Stimulated activated CD4-positive, alpha-beta T cell treated with anti-CD3 and anti-CD28 coated beads, Interleukin-4, amount 100 ng/mL, for 48 hours (primary cell): ENCODE results near the gene MRPL12.

ENCODE experiments used
- DNase-seq, 2 donors: peaks; one replicate each; pipeline ENCODE4 v3.0.0-alpha.2; 2020; ENCODE audit warnings: low read depth in 2 of 2

Gene MRPL12

DNA sequence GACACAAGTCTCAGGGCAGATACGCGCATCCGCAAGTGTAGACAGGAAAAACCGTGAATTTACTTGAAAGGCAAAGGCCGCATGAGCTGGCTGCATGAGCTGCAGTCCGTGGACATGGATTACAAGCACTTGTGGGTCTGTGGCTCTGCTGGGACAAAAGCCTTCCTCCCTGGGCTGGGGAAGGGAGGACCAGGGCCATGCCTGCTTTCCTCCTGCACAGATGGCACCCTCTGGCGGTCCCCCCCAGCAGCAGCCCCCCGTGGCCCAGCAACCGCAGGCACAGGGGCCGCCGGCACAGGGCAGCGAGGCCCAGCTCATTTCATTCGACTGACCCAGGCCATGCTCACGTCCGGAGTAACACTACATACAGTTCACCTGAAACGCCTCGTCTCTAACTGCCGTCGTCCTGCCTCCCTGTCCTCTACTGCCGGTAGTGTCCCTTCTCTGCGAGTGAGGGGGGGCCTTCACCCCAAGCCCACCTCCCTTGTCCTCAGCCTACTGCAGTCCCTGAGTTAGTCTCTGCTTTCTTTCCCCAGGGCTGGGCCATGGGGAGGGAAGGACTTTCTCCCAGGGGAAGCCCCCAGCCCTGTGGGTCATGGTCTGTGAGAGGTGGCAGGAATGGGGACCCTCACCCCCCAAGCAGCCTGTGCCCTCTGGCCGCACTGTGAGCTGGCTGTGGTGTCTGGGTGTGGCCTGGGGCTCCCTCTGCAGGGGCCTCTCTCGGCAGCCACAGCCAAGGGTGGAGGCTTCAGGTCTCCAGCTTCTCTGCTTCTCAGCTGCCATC, 1.7 kb upstream of the MRPL12 start:
- no peak for DNase-seq

DNA sequence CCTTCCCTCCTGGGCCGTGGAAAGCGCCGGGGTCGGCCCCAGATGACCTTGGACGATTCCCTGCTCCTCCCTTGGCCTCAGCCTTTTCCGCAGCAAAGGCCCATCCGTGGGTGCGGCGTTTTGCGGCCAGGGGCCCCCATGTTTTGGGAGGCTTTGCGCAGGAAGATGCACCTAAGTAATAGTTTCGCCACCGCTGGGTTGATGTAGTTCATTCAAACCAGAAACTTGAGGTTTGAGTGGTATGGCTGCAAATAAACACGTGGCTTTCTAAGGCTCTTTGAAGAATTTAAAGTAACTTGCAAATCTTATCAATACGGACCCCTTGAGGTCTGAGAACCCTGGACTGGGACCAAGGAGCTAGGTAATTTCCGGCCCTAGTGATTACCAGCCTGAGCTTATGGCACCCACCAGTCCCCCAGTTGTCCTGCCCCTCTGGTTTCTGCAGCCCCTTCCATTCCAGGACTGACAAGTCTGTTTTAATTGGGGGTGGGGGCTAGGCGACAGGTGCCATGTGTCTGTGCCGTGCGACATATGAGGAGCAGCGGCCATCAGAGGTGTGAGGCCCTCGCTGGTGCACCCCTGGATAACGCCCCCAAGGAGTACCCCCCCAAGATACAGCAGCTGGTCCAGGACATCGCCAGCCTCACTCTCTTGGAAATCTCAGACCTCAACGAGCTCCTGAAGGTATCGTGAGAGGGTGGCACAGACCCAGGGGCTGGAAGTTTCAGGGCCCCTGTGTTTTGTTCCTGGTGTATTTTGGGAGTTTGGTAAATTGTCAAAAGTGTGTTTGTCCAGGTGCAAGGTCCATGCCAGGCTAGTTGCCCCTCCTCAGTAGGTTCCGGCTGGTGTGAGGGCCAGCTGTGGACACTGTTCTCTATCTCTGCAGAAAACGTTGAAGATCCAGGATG, 834 bp downstream of the MRPL12 start:
- DNase-seq: no peak

DNA sequence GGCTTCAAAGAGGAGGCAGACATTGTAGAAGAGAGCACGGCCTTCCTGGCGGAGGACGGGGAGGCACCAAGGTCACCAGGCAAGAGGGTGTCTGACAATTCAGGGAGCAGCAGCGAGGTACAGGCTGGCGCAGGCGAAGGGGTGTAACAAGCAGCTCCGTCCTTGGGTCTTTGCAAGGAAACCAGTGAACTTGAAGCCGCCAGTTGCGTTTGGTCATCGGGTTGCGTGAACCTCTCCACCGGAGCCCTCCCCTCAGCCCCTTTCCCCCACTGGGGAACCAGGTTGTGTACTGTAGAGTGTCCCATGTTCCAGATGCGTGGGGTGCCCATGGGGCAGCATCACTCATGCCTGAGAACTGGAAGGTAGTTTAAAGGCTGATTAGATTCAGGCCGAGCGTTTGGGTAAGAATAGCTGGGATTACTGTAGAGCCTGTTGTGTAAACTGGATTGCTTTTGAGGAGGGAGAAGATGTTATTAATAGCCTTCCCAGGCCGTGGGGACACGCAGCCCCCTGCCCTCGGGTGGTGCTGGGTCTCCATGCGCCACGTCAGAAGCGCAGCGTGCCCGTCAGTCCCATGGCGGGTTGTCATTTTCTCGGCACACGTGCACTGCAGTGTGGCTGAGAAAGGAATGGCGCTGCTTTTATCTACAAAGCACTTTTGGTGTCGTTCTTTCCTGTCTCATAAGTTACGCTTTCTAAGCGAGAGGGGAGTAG, 2.5 kb downstream of the MRPL12 start:
- no peak for DNase-seq

DNA sequence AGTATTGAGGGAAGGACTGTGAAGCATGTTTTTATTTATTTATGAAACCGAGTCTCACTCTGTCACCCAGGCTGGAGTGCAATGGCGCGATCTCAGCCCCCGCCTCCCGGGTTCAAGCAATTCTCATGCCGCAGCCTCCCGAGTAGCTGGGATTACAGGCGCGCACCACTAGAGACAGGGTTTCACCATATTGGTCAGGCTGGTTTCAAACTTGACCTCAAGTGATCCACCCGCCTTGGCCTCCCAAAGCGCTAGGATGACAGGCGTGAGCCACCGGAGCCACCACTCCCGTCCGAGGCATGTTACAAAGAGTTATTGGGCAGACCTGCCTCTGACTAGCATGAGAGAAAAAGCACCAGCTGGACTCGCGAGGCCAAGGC, 3.1 kb downstream of the MRPL12 start:
- DNase-seq: no peak

DNA sequence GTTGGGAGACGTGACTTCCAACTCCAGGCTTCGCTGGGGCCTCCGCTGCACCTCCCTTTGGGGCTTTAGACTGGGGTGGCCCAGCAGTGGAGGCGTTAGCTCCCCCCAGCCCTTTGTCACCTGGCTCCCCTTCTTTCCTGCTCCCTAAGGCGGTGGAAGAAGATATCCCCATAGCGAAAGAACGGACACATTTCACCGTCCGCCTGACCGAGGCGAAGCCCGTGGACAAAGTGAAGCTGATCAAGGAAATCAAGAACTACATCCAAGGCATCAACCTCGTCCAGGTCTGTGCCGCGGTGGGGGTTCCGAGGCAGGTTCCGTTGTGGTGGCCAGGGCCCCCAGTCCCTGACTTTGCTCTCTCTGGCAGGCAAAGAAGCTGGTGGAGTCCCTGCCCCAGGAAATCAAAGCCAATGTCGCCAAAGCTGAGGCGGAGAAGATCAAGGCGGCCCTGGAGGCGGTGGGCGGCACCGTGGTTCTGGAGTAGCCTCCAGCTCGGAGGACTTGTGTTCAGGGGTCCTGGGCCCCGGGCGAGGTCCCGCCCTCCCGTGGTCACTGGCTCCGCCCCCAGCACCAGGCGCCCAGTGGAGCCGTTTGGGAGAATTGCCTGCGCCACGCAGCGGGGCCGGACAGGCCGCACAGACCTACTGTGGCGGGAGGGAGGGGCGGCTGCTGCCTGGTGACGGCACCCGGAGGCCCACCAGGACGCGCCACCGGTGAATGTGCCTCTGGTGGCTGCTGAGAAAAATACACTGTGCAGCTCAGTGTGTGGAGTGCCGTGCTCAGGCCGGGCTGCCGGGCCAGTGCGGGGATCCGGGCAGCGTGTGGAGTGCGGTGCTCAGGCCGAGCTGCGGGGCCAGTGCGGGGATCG, 3.8 kb downstream of the MRPL12 start:
- no peak for DNase-seq

DNA sequence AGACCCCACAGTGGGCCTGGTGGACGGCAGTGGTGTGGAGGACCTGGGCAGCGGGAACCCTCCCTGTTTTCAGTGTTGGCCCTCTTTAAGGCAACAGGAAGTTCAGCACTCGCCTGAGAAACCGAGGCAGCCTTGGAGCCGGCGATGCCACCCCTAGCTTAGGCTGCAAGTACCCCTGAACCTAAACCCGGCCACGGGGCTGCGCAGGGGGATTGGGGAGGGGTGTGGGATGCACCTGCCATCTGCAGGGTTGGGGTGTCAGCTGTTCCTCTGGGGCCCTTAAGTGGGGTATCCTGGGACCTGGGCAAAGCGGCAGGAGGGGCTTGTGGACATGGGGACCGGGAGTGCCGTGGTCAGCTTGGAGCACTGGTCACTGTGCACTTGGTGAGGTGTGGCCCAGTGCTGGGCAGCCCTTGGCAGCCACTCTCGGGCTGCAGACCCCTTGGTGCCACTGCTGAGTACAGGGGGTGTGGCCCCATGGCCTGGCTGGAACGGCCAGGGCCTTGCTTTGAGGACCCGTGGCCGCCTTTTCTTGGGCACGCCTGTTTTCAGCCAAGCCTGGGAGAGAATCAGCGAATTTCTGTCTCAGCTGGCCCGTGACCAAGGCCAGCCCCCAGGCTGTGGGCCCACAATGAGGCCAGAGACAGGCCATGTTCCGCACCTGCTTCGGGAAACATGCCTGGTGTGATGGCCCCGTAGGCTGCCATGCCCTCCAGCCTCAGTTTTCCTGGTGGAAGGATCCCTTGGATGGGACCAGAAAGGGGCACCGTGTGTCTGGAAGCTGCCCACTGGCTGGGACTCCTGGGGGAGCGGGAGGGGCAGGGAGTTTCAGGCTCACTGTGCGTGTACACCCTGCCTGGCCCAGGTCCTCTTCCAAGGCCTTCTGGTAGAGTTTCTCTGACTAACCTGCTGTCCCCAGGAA, 4.8 kb downstream of the MRPL12 start:
- DNase-seq: no peak

DNA sequence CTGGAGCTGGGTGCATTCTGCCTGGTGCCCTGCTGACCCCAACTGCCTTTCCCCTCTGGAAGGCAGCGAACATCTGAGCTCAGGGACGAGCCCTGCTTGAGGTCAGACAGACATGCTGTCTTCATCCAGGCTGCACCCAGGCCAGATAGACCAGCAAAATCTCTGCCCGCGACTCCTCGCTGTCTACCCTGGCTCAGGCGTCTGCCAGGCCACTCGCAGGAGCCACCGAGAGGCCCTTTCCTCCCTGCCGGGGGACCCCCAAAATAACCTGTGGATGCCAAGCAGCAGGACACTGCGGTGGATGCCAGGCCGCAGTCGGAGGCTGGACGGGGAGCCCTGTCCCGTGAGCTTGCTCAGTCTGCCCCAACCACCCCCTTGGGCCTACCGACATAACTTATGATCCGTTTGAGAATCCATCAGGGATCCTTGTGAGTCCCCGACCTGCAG, 5.6 kb downstream of the MRPL12 start:
- no peak for DNase-seq

DNA sequence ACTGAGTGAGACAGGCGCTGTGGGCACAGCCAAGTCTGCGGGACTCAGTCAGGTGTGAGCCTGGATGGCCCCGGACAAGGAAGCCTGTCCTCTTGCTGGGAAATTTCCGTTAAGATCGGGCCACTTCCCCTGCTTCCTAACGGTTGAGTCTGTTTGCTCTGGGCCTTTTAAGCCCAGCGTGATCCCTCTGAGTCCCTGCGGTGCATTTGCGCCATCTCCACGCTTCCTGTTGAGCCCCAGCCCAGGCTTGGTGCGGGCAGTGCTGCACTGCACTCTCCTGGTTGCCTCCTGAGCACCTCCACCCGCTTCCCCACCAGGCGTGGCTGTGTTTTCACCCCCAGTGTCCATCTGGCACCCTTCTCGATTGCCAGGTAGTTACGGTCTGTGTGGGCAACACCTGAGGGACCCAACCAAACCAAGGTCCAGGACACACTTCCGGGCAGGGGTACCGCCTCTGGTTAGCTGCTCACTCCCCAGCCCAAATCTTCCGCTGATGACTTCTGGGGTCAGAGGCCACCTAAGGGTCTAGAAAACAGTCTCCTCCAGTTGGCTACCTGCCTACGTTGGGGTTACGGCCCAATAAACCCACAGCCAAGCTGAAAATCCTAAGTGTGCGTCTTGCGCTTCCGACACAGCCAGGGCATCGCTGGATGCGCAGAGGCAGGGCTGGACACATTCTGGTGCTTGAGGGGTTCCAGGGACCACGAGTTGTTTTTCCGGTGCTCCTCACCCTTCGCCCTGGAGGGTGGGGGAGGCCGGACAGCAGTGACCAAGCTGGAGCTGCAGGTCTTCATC, 7.5 kb downstream of the MRPL12 start:
- DNase-seq: no peak

DNA sequence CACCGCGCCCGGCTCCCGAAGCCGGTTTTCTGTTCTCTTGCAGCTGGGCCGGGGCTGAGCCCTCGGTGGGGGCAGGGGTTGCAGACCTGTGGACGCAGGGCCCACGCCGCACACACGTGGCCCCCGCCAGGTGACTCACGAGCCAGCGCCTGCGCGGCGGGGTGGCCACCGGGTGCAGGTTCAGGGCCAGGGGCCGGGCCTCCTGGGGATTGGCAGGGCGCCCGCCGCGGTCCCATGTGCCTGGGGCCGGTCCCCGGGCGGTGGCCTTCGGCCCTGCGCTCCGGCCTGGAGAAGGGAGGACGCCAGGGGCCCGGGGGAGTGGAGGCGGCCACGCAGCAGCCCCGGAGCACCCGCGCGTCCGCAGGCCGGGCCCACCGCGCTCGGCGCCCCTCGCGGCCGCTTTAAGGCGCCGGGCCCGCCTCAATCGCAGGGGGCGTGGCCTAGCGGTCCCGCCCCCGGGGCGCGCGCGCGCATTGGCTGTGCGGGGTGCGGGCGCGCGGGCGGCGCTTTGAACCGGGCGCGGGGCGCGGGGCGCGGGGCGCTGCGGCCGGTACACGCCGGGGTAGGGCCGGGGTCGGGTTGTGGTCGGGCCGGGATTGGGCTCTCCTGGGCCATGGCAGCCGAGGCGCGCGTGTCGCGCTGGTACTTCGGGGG, 8.8 kb downstream of the MRPL12 start, which contains the start of gene SLC25A10:
TSS of gene SLC25A10 (plus strand) at position 471 of the 654 bp plus-strand sequence. CDS start at position 614, 143 bp downstream.
- DNase-seq: peak; percentile 75 to 83

DNA sequence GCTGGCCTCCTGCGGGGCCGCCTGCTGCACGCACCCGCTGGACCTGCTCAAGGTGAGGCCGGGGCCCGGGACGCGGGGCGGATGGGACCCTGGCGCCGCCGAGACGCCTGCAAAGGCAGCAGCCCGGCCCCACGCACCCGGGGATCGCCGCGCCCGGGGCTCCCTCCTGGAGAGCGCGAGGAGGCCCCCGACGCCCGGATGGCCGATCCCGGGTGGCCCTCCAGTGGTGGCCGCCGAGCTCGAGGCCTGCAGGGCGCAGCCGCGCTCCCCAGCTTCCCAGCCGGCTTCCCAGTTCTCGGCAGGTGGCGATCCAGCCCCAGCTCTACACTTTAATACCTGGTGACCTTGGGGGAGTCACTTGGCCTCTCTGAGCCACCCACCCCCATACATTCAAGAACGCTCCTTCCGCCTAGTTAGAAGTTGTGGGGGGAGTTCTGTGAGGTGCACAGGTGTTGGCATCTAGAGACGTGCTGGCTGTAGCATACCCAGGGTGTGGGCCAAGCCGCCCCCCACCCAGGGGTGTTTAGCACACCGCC, 9.4 kb downstream of the MRPL12 start:
- DNase-seq: no peak

DNA sequence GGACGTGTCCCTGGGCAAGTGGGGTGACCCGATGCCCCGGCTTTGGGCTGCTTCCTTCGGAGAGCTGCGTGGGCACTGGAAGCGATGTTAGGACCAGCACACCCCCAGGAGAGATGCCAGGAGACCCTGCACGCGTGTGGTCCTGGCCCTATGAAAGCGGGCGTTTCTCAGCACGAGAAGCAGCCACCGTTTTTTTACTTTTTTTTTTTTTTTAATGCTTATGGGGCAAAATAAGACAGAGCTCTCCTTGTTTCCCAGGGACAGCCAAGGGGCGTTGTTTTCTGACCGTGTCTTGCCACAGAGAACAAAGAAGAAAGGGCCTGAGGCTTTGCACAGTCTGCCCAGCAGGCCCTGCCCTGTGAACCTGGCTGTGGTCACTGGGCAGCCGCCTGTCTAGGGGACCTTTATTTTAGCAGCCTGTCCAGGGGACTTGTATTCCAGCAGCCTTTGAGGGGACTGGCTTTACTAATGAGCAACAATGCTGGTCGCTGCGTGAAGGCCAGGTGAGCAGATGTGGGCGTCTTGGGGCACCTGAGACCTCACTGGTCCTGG, 9.9 kb downstream of the MRPL12 start:
- no peak for DNase-seq

DNA sequence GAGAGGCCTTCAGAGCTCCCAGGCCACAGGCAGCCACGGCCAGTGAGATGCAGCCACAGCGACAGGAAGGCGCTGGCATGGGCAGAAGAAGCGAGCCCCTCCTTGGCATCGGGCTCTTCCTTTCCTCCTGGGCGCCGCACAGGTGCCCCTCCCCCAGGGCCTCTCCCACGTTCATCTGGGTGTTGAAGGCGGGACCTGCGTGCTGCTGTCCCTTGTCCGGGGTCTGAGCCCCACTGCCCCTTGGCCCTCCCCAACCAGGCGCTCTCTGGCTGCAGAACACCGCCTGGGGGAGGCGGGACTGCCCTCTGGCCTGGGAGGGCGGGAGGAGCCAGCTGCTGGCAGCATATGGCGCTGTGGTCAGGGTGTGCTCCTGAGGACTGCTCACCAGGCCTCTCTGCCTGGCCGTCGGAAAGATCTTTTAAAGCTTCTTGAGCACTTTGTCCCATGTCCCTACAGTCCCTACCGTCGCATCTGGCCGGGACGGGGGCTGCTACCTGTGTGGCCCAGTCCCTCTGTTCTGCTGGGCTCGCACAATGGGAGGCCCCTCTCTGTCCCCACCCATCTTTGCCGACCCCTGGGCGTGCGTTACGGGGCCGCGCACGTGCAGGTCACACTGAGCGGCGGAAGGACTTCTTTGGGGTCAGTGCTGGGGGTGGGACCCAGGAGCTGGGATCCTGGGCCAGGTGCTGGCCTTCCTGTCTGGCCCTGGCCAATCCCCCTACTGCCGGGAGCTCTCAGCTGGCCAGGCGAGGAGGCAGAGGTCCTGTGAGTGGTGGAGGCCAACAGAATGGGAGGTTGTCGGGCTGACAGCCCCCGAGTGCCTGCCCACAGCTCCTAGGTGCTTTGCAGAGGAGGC, 10.6 kb downstream of the MRPL12 start:
- no peak for DNase-seq

DNA sequence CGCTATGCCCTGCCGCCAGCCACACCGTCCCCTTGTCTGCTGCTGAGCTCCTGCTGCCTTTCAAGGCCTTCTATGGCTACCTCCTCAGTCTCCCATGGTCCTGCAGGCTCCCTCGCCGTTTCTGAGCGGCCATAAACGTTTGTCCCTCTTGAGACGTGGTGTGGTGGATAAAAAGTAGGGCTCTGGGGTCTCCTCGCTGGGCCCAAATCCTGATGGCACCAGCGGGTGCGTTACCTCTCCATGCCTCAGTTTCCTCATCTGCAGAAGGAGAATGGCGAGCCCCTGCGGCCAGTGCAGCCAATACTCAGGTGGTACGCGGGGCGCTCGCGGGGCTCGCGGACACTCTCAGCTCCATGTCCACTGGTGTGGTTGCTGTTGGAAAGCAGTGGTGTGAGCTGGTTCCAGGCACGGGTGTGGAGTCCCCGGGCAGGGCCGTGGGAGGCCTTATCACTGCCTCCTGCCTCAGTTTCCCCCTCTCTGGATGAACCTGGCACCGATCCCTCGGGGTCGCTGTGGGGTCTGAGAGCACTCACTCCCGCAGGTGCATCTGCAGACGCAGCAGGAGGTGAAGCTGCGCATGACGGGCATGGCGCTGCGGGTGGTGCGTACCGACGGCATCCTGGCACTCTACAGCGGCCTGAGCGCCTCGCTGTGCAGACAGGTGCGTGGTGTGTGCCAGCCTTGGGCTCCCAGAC, 11.4 kb downstream of the MRPL12 start:
- no peak for DNase-seq

DNA sequence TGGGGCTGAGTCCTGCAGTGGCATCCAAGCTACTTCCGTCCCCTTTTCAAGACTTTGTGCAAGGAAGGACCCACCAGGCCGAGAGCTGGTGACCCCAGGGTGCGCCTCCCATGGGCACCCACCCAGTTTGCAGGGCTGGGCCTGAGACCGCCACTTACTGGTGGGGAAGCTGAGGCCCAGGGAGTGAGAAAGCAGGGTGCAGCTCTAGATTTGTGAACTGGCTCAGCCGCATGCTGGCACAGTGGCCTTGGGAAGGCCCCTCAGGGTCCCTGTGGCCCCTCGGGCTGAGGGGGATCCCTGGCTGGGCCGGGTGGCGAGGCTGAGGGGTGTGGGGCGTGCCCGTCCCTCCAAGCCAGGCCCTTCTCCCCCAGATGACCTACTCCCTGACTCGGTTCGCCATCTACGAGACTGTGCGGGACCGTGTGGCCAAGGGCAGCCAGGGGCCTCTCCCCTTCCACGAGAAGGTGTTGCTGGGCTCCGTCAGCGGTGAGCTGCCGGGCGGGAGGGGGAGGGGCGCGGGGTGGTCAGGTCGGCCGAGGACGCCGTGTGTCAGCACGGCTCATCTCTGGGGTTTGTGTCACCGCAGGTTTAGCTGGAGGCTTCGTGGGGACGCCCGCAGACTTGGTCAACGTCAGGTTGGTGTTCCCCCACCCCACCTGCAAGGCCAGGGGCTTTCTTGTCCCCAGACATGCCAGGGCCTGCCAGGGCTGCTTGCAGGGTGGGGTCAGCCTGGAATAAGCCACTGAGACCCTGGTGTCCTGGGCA, 12.1 kb downstream of the MRPL12 start:
- DNase-seq: no peak

DNA sequence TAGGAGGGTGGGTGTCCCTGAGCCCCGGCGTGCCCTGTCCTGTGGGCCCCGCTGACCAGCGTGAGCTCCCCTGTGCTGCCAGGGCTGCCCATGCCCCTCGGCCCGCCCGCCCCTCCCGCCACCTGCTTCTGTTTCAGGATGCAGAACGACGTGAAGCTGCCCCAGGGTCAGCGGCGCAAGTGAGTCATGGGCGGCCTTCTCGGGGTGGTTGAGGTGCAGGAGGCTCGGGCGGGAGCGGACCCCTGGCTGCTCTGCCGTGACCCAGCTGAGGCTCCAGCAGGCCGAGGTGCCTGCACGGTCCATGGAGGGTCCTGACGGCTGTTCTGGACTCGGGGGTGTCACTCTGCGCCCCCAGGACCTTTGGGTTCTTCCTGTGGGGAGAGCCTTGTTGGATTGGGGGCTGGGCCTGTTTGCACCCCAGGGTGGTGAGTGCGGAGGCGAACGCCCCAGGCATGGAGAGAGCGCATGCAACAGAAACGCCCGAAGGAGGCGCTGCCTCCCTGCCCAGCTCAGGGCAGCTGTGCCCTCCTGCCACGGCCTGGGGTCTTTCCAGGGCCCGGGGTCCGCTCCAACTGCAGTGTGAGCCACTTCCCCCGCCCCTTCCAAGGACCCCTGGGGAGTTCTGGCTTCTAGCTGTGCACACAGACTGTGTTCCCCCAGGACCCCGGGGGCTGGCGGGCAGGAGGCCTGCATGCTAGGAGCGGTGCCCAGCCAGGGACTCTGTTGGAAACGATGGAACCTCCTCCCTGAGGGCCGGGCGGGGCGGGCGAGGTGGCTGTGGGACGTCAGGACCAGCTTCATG, 12.9 kb downstream of the MRPL12 start:
- DNase-seq: no peak
